ENCODE measurements around the gene FBXW10.
"Not testable (repeated sequence)": the region's sequence is repeated elsewhere in the genome, so short reads cannot be mapped to it uniquely, and the experiment has no call there.

Gene FBXW10

DNA sequence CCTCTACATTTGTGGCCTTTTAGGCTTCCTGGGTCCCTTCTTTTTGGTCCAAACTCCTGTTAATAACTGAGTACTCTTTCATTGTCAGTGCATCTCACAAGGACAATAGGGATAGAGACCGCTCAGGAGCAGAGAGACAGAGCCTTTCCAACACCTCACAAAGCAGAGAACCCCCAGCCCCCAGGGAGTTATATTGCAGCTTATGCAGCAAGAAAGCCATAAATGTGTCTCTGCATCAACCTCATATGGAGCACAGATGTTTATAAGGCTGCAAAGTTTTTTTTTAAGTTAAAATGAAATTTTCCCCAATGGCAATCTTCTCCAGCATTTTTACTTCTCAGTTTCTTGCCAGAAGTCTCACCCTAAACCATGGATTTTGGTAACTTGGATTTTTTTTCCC lies 6.4 kb downstream of the FBXW10 start:
- 100% methylated on average over 1 of the region's 1 CpG; no CpG with 5 or more reads in 1 of the 2 experiments for WGBS, 2 experiments
- not testable (repeated sequence) for H3K27ac ChIP-seq (ENCODE audit: insufficient read depth, low read depth, low read length, poor library complexity, severe bottlenecking)

DNA sequence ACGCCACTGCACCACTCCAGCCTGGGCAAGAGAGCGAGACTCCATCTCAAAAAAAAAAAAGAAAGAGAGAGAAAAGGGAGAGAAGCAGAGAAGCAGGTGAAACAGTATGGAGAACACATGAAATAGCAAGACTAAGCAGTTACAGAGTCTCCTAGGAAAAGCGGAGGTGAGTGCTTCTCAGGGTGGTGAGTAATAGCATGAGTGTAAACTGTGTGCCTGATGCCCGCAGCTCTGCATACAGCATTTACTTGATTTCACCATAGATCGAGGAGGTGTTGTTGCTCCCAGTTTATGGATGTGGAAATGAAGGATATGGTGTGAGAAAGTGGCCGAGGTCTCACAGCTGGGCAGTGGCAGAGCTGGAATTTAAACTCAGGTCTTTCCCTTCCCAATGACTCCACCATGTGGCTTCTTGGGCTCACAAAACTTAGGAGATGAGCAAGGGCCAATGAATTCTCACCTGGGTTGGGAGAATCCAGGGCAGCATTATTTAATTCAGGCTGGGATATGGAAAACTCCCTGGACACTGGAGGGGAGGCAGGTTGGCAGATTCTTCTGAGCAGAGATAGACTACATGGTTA lies 10.1 kb downstream of the FBXW10 start:
- not testable (repeated sequence) for H3K36me3 ChIP-seq (ENCODE audit: control insufficient read depth, insufficient read depth, low read length); H3K27me3 ChIP-seq (ENCODE audit: control insufficient read depth, insufficient read depth, low read length, poor library complexity, severe bottlenecking); H3K4me3 ChIP-seq (ENCODE audit: insufficient read depth, low read depth, low read length); H3K27ac ChIP-seq (ENCODE audit: insufficient read depth, low read depth, low read length, poor library complexity, severe bottlenecking); H3K4me1 ChIP-seq (ENCODE audit: control insufficient read depth, insufficient read depth, low read length); H3K9me3 ChIP-seq (ENCODE audit: control insufficient read depth, low read length)
- WGBS, 2 experiments, result 91% methylated on average over 4 of the region's 6 CpGs

More for the DNA sequence above, 6.4 kb downstream of the FBXW10 start:
- H3K4me1 ChIP-seq (ENCODE audit: control insufficient read depth, insufficient read depth, low read length); H3K36me3 ChIP-seq (ENCODE audit: control insufficient read depth, insufficient read depth, low read length); H3K4me3 ChIP-seq (ENCODE audit: insufficient read depth, low read depth, low read length); H3K9me3 ChIP-seq (ENCODE audit: control insufficient read depth, low read length); H3K27me3 ChIP-seq (ENCODE audit: control insufficient read depth, insufficient read depth, low read length, poor library complexity, severe bottlenecking): not testable (repeated sequence)

DNA sequence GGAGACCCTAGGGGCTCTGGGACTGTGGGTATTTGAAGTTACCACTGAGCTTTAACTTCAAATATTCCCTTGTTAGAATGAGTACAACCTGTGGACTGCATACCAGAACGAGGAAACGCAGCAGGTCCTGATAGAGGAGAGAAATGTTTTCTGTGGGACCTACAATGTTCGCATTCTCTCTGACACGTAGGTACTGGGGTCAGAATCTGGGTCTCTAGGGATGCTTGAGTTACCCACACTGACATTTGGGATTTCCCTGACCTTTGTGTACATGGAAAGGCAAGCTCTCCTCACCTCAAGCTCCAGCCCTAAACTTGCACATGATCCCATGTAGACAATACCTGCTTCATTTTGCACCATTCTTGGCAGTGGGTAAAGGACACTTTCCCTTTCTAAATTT lies 12.1 kb downstream of the FBXW10 start:
- not testable (repeated sequence) for H3K9me3 ChIP-seq (ENCODE audit: control insufficient read depth, low read length)
- WGBS, 2 experiments, result 88 to 99% methylated on average over 2 to 4 of the region's 4 CpGs

DNA sequence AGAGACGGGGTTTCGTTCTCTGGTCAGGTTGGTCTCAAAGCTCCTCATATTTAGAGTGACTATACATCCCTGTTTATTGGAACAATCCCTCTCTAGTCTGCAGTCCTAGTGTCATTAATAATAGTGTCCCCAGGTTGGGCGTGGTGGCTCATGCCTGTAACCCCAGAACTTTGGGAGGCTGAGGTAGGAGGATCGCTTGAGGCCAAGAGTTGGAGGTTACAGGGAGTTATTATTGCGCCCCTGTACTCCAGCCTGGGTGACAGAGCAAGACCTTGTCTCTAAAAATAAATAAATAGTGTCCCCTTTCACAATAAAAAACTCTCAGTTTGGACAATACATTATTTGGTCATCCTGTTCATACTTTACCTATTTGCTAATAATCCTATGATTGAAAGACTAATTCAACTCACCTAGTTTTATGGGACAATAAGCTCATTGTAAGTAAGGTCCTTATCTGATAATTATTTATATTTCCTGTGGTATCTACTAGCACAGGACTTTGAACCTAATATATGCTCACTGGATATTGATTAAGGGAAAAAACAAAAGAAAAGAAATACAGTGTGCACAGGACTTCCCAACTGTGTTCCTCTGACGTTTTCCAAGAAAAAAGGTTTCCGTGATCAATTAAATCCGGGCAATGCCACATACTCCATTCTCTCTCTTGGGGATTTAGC lies 13.7 kb downstream of the FBXW10 start:
- H3K27ac ChIP-seq (ENCODE audit: insufficient read depth, low read depth, low read length, poor library complexity, severe bottlenecking); H3K4me3 ChIP-seq (ENCODE audit: insufficient read depth, low read depth, low read length); H3K9me3 ChIP-seq (ENCODE audit: control insufficient read depth, low read length); H3K27me3 ChIP-seq (ENCODE audit: control insufficient read depth, insufficient read depth, low read length, poor library complexity, severe bottlenecking); H3K4me1 ChIP-seq (ENCODE audit: control insufficient read depth, insufficient read depth, low read length); H3K36me3 ChIP-seq (ENCODE audit: control insufficient read depth, insufficient read depth, low read length): not testable (repeated sequence)
- 81 to 91% methylated on average over 7 to 8 of the region's 8 CpGs for WGBS, 2 experiments

More for the DNA sequence above, 12.1 kb downstream of the FBXW10 start:
- not testable (repeated sequence) for H3K36me3 ChIP-seq (ENCODE audit: control insufficient read depth, insufficient read depth, low read length); H3K4me1 ChIP-seq (ENCODE audit: control insufficient read depth, insufficient read depth, low read length); H3K27me3 ChIP-seq (ENCODE audit: control insufficient read depth, insufficient read depth, low read length, poor library complexity, severe bottlenecking); H3K4me3 ChIP-seq (ENCODE audit: insufficient read depth, low read depth, low read length); H3K27ac ChIP-seq (ENCODE audit: insufficient read depth, low read depth, low read length, poor library complexity, severe bottlenecking)

DNA sequence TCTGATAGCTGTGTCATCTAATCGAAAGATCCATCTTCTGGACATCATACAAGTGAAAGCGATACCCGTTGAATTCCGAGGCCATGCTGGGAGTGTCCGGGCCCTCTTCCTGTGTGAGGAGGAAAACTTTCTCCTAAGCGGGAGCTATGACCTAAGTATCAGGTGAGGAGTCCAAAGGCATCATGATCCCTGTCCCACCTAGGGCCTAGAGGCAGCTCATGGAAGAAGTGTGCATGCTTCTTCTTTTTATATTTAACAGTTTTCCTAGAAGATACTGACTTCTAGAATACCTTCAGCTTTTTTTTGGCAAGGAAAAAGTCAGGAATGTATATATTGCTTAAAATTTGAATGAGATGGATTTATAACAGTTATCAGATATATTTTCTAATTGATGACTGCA lies 14.5 kb downstream of the FBXW10 start:
- 100% methylated on average over 1 to 2 of the region's 6 CpGs for WGBS, 2 experiments
- not testable (repeated sequence) for H3K27me3 ChIP-seq (ENCODE audit: control insufficient read depth, insufficient read depth, low read length, poor library complexity, severe bottlenecking); H3K4me3 ChIP-seq (ENCODE audit: insufficient read depth, low read depth, low read length)

DNA sequence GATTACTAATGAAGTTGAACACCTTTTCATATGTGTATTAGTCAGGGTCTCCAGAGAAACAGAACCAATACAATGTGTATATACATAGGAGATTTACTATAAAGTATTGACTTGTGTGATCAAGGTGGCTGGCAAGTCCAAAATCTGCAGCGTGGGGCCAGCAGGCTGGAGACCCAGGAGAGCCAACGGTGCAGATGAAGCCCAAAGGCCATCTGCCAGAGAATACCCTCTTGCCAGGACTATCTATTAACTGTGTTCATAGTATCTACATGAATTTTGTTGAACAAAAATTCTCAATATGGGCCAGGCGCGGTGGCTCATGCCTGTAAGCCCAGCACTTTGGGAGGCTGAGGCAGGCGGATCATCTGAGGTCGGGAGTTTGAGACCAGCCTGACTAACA lies 16.4 kb downstream of the FBXW10 start:
- not testable (repeated sequence) for H3K9me3 ChIP-seq (ENCODE audit: control insufficient read depth, low read length); H3K4me3 ChIP-seq (ENCODE audit: insufficient read depth, low read depth, low read length); H3K36me3 ChIP-seq (ENCODE audit: control insufficient read depth, insufficient read depth, low read length); H3K4me1 ChIP-seq (ENCODE audit: control insufficient read depth, insufficient read depth, low read length); H3K27me3 ChIP-seq (ENCODE audit: control insufficient read depth, insufficient read depth, low read length, poor library complexity, severe bottlenecking); H3K27ac ChIP-seq (ENCODE audit: insufficient read depth, low read depth, low read length, poor library complexity, severe bottlenecking)
- 94 to 97% methylated on average over 5 to 6 of the region's 6 CpGs for WGBS, 2 experiments

More for the DNA sequence above, 14.5 kb downstream of the FBXW10 start:
- not testable (repeated sequence) for H3K4me1 ChIP-seq (ENCODE audit: control insufficient read depth, insufficient read depth, low read length); H3K9me3 ChIP-seq (ENCODE audit: control insufficient read depth, low read length); H3K36me3 ChIP-seq (ENCODE audit: control insufficient read depth, insufficient read depth, low read length); H3K27ac ChIP-seq (ENCODE audit: insufficient read depth, low read depth, low read length, poor library complexity, severe bottlenecking)

DNA sequence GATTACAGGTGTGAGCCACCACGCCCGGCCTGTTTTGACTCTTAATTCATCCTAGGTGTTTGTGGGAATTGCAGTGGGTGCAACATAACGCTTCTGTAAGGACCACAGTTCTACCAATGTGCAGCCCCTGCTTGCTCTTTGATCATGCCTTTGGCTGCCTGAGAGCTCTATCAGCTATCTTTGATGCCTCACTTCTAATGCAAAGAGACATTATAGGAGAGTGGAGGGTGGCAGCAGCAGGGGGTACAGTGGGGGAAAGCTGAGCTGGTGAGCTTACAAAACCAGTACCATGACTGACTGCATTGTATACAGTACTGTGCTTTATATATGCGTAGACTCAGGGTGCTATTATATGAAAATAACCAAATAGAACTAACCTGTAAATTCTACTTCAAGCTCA lies 26.7 kb downstream of the FBXW10 start:
- H3K4me1 ChIP-seq (ENCODE audit: control insufficient read depth, insufficient read depth, low read length); H3K4me3 ChIP-seq (ENCODE audit: insufficient read depth, low read depth, low read length); H3K27me3 ChIP-seq (ENCODE audit: control insufficient read depth, insufficient read depth, low read length, poor library complexity, severe bottlenecking); H3K27ac ChIP-seq (ENCODE audit: insufficient read depth, low read depth, low read length, poor library complexity, severe bottlenecking); H3K9me3 ChIP-seq (ENCODE audit: control insufficient read depth, low read length); H3K36me3 ChIP-seq (ENCODE audit: control insufficient read depth, insufficient read depth, low read length): not testable (repeated sequence)
- 80 to 85% methylated on average over 2 of the region's 4 CpGs for WGBS, 2 experiments

DNA sequence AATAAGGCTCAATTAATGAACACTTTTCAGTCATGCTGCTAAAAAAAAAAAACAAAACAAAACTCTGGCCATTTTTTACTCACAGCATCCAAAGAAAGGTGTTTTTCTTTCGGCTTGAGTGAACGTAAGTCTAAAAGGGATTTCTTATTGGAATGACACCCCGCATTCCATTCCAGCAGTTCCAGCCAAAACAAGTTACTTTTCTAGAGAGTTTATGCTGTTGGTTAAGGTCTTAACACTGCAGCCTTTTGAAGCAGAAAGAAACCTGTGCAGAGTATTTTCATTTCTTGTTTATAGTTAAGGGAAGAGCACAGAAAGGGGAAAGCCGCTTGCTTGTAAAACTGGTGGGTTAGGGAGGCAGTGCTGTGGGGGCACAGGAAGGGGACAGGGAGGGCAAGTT lies 27.2 kb downstream of the FBXW10 start:
- WGBS, 2 experiments, result 89 to 90% methylated on average over 4 of the region's 4 CpGs
- peak overlapping the region; percentile 66 for H3K27ac ChIP-seq (ENCODE audit: insufficient read depth, low read depth, low read length, poor library complexity, severe bottlenecking)

DNA sequence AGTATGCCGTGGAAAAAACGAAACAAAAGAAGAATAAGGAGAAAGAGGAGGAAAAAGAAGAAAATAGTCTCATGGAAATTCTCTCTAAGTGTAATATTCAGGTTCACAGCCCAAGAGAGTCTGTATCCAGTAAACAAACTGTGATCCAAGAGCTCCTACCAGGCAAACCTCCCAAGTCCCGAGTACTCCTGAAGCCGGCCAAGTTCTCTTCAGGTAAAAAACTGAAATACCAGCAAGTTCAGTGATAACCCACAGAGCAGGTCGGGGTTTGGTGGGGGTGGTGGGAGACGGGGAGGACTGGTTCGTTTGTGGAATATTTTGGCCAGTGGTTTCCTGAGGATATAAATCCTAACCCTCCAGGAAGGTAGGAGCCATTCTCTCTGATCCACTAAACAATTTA lies 28.6 kb downstream of the FBXW10 start:
- no peaks in the 10 kb centered on the region for H3K36me3 ChIP-seq (ENCODE audit: control insufficient read depth, insufficient read depth, low read length)
- no peak overlapping the region for H3K27ac ChIP-seq (ENCODE audit: insufficient read depth, low read depth, low read length, poor library complexity, severe bottlenecking)
- no peaks in the 10 kb centered on the region for H3K9me3 ChIP-seq (ENCODE audit: control insufficient read depth, low read length)
- WGBS, 2 experiments, result 93% methylated on average over 7 of the region's 7 CpGs
- H3K27me3 ChIP-seq (ENCODE audit: control insufficient read depth, insufficient read depth, low read length, poor library complexity, severe bottlenecking), result no peaks in the 10 kb centered on the region
- H3K4me1 ChIP-seq (ENCODE audit: control insufficient read depth, insufficient read depth, low read length), result no peaks in the 10 kb centered on the region
- H3K4me3 ChIP-seq (ENCODE audit: insufficient read depth, low read depth, low read length), result no peak overlapping the region

More for the DNA sequence above, 27.2 kb downstream of the FBXW10 start:
- H3K36me3 ChIP-seq (ENCODE audit: control insufficient read depth, insufficient read depth, low read length); H3K4me3 ChIP-seq (ENCODE audit: insufficient read depth, low read depth, low read length); H3K27me3 ChIP-seq (ENCODE audit: control insufficient read depth, insufficient read depth, low read length, poor library complexity, severe bottlenecking); H3K4me1 ChIP-seq (ENCODE audit: control insufficient read depth, insufficient read depth, low read length); H3K9me3 ChIP-seq (ENCODE audit: control insufficient read depth, low read length): not testable (repeated sequence)

DNA sequence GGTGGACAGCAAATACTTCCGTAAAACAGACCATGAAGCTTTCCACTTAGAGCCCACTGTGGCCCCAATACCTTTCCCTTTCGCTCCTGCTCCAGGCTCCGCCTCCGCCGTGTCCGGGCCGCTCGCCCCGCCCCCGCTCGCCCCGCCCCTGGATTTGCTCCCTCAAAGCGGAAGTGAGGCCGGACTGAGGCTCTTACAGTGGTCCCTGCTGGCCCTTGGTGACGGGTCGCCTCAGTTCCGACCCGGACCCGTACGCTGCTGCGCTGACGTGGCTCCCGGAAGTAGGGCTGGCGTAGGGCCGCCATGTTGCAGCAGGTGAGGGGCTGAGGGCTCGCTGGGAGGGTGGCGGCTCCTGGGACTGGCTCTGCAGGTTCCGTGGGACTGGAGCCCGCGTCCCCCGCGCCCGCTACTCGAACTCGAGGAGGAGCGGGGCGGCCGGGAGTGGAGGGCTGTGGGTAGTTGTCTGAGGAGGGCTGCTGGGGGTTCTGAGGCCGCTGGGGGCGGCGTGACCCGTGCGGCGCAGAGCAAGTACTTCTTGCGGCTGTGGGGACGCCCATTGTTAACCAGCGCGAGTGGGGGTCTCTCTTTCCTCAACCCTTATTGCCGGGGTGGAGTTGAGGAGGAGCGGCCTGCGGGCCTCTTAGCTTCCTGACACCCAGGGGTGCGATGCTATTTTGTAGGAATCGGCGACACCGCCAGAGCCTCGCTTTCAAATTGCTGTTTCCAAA lies 37.3 kb downstream of the FBXW10 start, which contains the start of gene TVP23B:
TVP23B (plus strand) TSS at position 193 of the 728 bp plus-strand sequence; CDS start at position 304, 111 bp downstream.
- 0 to 1% methylated on average over 34 to 40 of the region's 56 CpGs for WGBS, 2 experiments
- H3K4me3 ChIP-seq (ENCODE audit: insufficient read depth, low read depth, low read length), result peak within 1 kb of the TSS; percentile 53
- not testable (repeated sequence) for H3K4me1 ChIP-seq (ENCODE audit: control insufficient read depth, insufficient read depth, low read length); H3K9me3 ChIP-seq (ENCODE audit: control insufficient read depth, low read length); H3K27ac ChIP-seq (ENCODE audit: insufficient read depth, low read depth, low read length, poor library complexity, severe bottlenecking); H3K27me3 ChIP-seq (ENCODE audit: control insufficient read depth, insufficient read depth, low read length, poor library complexity, severe bottlenecking); H3K36me3 ChIP-seq (ENCODE audit: control insufficient read depth, insufficient read depth, low read length)
